Measurements from ENCODE around the gene CCN5. TPM values are rescaled to one million over a fixed set of nuclear protein-coding genes. Genes with fewer than 3 reads are reported as not detected.

The CCN5 gene
- total and polyA plus RNA-seq, 8 donors: 0.29 to 20.8 (median 0.48) TPM

- H3K27me3 ChIP-seq: peaks cover 0 to 4% of the 10 kb centered on the region in 2 donors
- peaks cover 5 to 6% of the 10 kb centered on the region in 2 donors for H3K4me1 ChIP-seq
- peak; percentile 32 for ATAC-seq
- H3K9me3 ChIP-seq: no peaks in the 10 kb centered on the region
- peak overlapping the region; percentile 36 to 45 for H3K27ac ChIP-seq
- no peaks in the 10 kb centered on the region for H3K36me3 ChIP-seq
- TF ChIP-seq CTCF (IDR thresholded peaks at IDR 0.05): no peak
- no peak overlapping the region for H3K4me3 ChIP-seq
- no peak for DNase-seq
- intact Hi-C loops (cut with DNase I): no loop called here
Observed at GRCh38 chr20:44720621-44720996, 5.4 kb downstream of the CCN5 start.

- H3K4me1 ChIP-seq: peaks cover 5 to 6% of the 10 kb centered on the region in 2 donors
- H3K36me3 ChIP-seq: no peaks in the 10 kb centered on the region
- ATAC-seq (peak; percentile 88), DNase-seq (peak in 3 of 4 donors; percentile 58 to 78 (median 72))
- H3K9me3 ChIP-seq: no peaks in the 10 kb centered on the region
- no peak overlapping the region for H3K4me3 ChIP-seq
- peaks cover 0 to 4% of the 10 kb centered on the region in 2 donors for H3K27me3 ChIP-seq
- peak overlapping the region; percentile 45 to 69 for H3K27ac ChIP-seq
- no peak for TF ChIP-seq CTCF (IDR thresholded peaks at IDR 0.05)
- intact Hi-C loops (cut with DNase I): no loop called here
Observed at GRCh38 chr20:44720997-44721784, 6.0 kb downstream of the CCN5 start.

- H3K9me3 ChIP-seq: no peaks in the 10 kb centered on the region
- DNase-seq (no peak), ATAC-seq (no peak)
- intact Hi-C loops (cut with DNase I): no loop called here
- H3K27me3 ChIP-seq: peaks cover 0 to 4% of the 10 kb centered on the region in 2 donors
- H3K36me3 ChIP-seq: no peaks in the 10 kb centered on the region
- no peak overlapping the region for H3K4me3 ChIP-seq
- peak overlapping the region in 1 of 2 donors; percentile 69 for H3K27ac ChIP-seq
- H3K4me1 ChIP-seq: peaks cover 5 to 6% of the 10 kb centered on the region in 2 donors
- TF ChIP-seq CTCF (IDR thresholded peaks at IDR 0.05): no peak
Observed at GRCh38 chr20:44721785-44722054, 6.6 kb downstream of the CCN5 start.

- Histone ChIP-seq H3K27ac (no peak overlapping the region), H3K36me3 (no peaks in the 10 kb centered on the region), H3K27me3 (peaks cover 0 to 4% of the 10 kb centered on the region in 2 donors), H3K4me1 (peaks cover 5 to 6% of the 10 kb centered on the region in 2 donors), H3K9me3 (no peaks in the 10 kb centered on the region), H3K4me3 (no peak overlapping the region)
- intact Hi-C loops (cut with DNase I): no loop called here
- ATAC-seq (no peak), DNase-seq (no peak)
- no peak for TF ChIP-seq CTCF (IDR thresholded peaks at IDR 0.05)
Observed at GRCh38 chr20:44722990-44723389, 7.8 kb downstream of the CCN5 start.

- intact Hi-C loops (cut with DNase I): no loop called here
- H3K27ac ChIP-seq: no peak overlapping the region
- H3K36me3 ChIP-seq: no peaks in the 10 kb centered on the region
- no peak for ATAC-seq
- H3K4me3 ChIP-seq: no peak overlapping the region
- no peaks in the 10 kb centered on the region for H3K9me3 ChIP-seq
- H3K27me3 ChIP-seq: peaks cover 0 to 4% of the 10 kb centered on the region in 2 donors
- H3K4me1 ChIP-seq: peaks cover 5 to 6% of the 10 kb centered on the region in 2 donors
- DNase-seq: no peak
- no peak for TF ChIP-seq CTCF (IDR thresholded peaks at IDR 0.05)
Observed at GRCh38 chr20:44723391-44723790, 8.2 kb downstream of the CCN5 start.
